GM12878 (cell line): Measurements from ENCODE around the gene RSPH9. TPM values are rescaled to one million over a fixed set of nuclear protein-coding genes. Genes with fewer than 3 reads are reported as not detected.

ENCODE experiments used
- ATAC-seq: fragments of 200-7000 bp; cut with Tn5 transposase; 3 replicates; pipeline ENCODE4 v1.9.1; 2020; ENCODE audit warnings: mild to moderate bottlenecking, moderate library complexity
- BruUV-seq: library from RNA; stranded (reverse); fragments of 400-500 nt; replicated peaks from 2 replicates; lab custom pipeline; 2021; lab: Mats Ljungman, UMichigan
- CTCF ChIA-PET: fragments of 300-600 bp; sonication (Branson Sonifier 250); formaldehyde crosslinking; extraction: SDS; loops from one replicate; lab custom pipeline; 2021; ENCODE audit warnings: inconsistent platforms; lab: Yijun Ruan, JAX
- POLR2A ChIA-PET: fragments of 350-600 bp; formaldehyde crosslinking; extraction: SDS; loops from one replicate; lab custom pipeline; 2021; ENCODE audit warnings: inconsistent platforms; lab: Charles Lee
- RAD21 ChIA-PET: fragments of 300-600 bp; sonication (Branson Sonifier 250); formaldehyde crosslinking; loops from one replicate; lab custom pipeline; 2023; ENCODE audit warnings: antibody characterized with exemption; ENCODE audit not compliant: unreplicated experiment; lab: Charles Lee
- SMC1A ChIA-PET: fragments of 300-600 bp; sonication (Branson Sonifier 250); formaldehyde crosslinking; loops from one replicate; lab custom pipeline; 2023; ENCODE audit not compliant: unreplicated experiment, uncharacterized antibody; lab: Charles Lee
- DNase-seq: peaks from one replicate; pipeline ENCODE4 v3.0.0-alpha.2; 2011; ENCODE audit warnings: low read depth, low spot score
- FAIRE-seq: peaks from 3 replicates; lab custom pipeline; 2011; peaks lifted over from hg19 to GRCh38; lab: Jason Lieb, UNC
- H2AFZ ChIP-seq: 2 replicates; pipeline ENCODE4 v1.6.0; 2011; ENCODE audit warnings: low read depth, low read length, control low read depth; ENCODE audit not compliant: control insufficient read depth
- H3K27ac ChIP-seq: 2 replicates; pipeline ENCODE4 v1.5.1; 2011; ENCODE audit warnings: control low read depth; ENCODE audit not compliant: control insufficient read depth, insufficient read depth
- H3K27me3 ChIP-seq, 2 experiments: replicated peaks in 1 of 2; 2 replicates each; pipeline versions ENCODE4 v1.6.0 to v1.6.1; 2011; ENCODE audit warnings: low read length in 1 of 2; ENCODE audit not compliant: control insufficient read depth in 2 of 2, insufficient read depth in 2 of 2
- H3K36me3 ChIP-seq, 2 experiments: 2 replicates each; pipeline ENCODE4 v1.5.1; 2011; ENCODE audit warnings: low read length in 1 of 2; ENCODE audit not compliant: control insufficient read depth in 2 of 2, insufficient read depth in 2 of 2
- H3K4me1 ChIP-seq: 2 replicates; pipeline ENCODE4 v1.6.1; 2011; ENCODE audit warnings: mild to moderate bottlenecking, low read length, moderate library complexity, mixed read lengths; ENCODE audit not compliant: control insufficient read depth, insufficient read depth
- H3K4me2 ChIP-seq: 2 replicates; pipeline ENCODE4 v1.6.0; 2011; ENCODE audit warnings: control low read depth; ENCODE audit not compliant: control insufficient read depth, insufficient read depth
- H3K4me3 ChIP-seq: fragments of 200-600 bp; sonication (generic); 2 replicates; pipeline ENCODE4 v1.5.1; 2016
- H3K79me2 ChIP-seq: 2 replicates; pipeline ENCODE4 v1.6.0; 2011; ENCODE audit warnings: low read length; ENCODE audit not compliant: control insufficient read depth, insufficient read depth
- H3K9ac ChIP-seq: 2 replicates; pipeline ENCODE4 v1.8.0; 2011; ENCODE audit warnings: low read length, control low read depth, mixed read lengths; ENCODE audit not compliant: control insufficient read depth, insufficient read depth
- H3K9me3 ChIP-seq: replicated peaks from 3 replicates; pipeline ENCODE4 v1.5.1; 2011; ENCODE audit warnings: mild to moderate bottlenecking, low read length; ENCODE audit not compliant: control insufficient read depth, insufficient read depth
- H4K20me1 ChIP-seq: 2 replicates; pipeline ENCODE4 v1.6.0; 2011; ENCODE audit not compliant: control insufficient read depth, insufficient read depth
- ASH2L ChIP-seq: fragments of 300-600, 200-600 bp; sonication (generic); IDR thresholded peaks from 2 replicates; pipeline ENCODE4 v1.6.1; 2017; ENCODE audit warnings: low read depth, mild to moderate bottlenecking, borderline replicate concordance
- ATF7 ChIP-seq: fragments of 450-650 bp; IDR thresholded peaks from 2 replicates; pipeline ENCODE4 v1.6.1; 2016; ENCODE audit warnings: low read depth, mild to moderate bottlenecking
- BCL3 ChIP-seq: IDR thresholded peaks from 2 replicates; pipeline ENCODE4 v1.6.1; 2011; ENCODE audit warnings: borderline replicate concordance, low read depth, mild to moderate bottlenecking, moderate library complexity, low read length; ENCODE audit not compliant: insufficient read depth, poor library complexity, severe bottlenecking
- CBFB ChIP-seq: IDR thresholded peaks from 2 replicates; pipeline ENCODE4 v1.6.1; 2016; ENCODE audit warnings: antibody characterized with exemption, low read depth
- EED ChIP-seq: sonication (generic); IDR thresholded peaks from 2 replicates; pipeline ENCODE4 v1.6.1; 2016; ENCODE audit warnings: antibody characterized with exemption, low read depth
- HDGF ChIP-seq: fragments of 450-650 bp; IDR thresholded peaks from 2 replicates; pipeline ENCODE4 v1.6.1; 2016; ENCODE audit warnings: antibody characterized with exemption
- JUND ChIP-seq: IDR thresholded peaks from 2 replicates; pipeline ENCODE4 v1.6.1; 2012; ENCODE audit warnings: low read depth, mild to moderate bottlenecking, low read length, improper control_type of control experiment, moderate library complexity
- MLLT1 ChIP-seq: fragments of 450-650 bp; IDR thresholded peaks from 2 replicates; pipeline ENCODE4 v1.6.1; 2016; ENCODE audit warnings: mild to moderate bottlenecking
- MTA2 ChIP-seq: fragments of 450-650 bp; IDR thresholded peaks from 2 replicates; pipeline ENCODE4 v1.6.1; 2016; ENCODE audit warnings: low read depth, mild to moderate bottlenecking, moderate library complexity
- NR2C2 ChIP-seq: IDR thresholded peaks from 2 replicates; pipeline ENCODE4 v1.6.1; 2011; ENCODE audit warnings: borderline replicate concordance, low read depth; ENCODE audit not compliant: control insufficient read depth, insufficient read length
- NRF1 ChIP-seq: conservative IDR thresholded peaks from 2 replicates; pipeline ENCODE4 v1.6.1; 2011; ENCODE audit warnings: mild to moderate bottlenecking, low read depth, low read length, improper control_type of control experiment
- RELA ChIP-seq: fragments of 450-650 bp; IDR thresholded peaks from 2 replicates; pipeline ENCODE4 v1.8.0; 2014; ENCODE audit warnings: borderline replicate concordance; ENCODE audit not compliant: partially characterized antibody
- RUNX3 ChIP-seq: IDR thresholded peaks from 2 replicates; pipeline ENCODE4 v1.6.1; 2012; ENCODE audit warnings: low read length, inconsistent platforms
- SMARCA5 ChIP-seq: fragments of 450-650 bp; IDR thresholded peaks from 2 replicates; pipeline ENCODE4 v1.6.1; 2017; ENCODE audit warnings: mild to moderate bottlenecking
- SMC3 ChIP-seq: IDR thresholded peaks from 2 replicates; pipeline ENCODE4 v1.6.1; 2011; ENCODE audit warnings: low read length, improper control_type of control experiment, borderline replicate concordance
- TCF7 ChIP-seq: IDR thresholded peaks from 2 replicates; pipeline ENCODE4 v1.6.1; 2014; ENCODE audit warnings: antibody characterized with exemption, borderline replicate concordance
- ZSCAN29 ChIP-seq: fragments of 450-650 bp; IDR thresholded peaks from 2 replicates; pipeline ENCODE4 v1.6.1; 2017; ENCODE audit warnings: mild to moderate bottlenecking, moderate library complexity
- WGBS: methylation state at CpG from one replicate; pipeline ENCODE4 v1.1.6; 2016; ENCODE audit warnings: low lambda C conversion rate; ENCODE audit not compliant: insufficient replicate concordance, insufficient coverage; ENCODE audit errors: missing lambda C conversion rate; 5-methylcytosine and 5-hydroxymethylcytosine counted together
- in situ Hi-C: fragments of 300-500 bp; cut with MboI; formaldehyde crosslinking; loops from 9 replicates; pipeline ENCODE4 v1.14.3; 2018; ENCODE audit warnings: mixed read lengths
- intact Hi-C: fragments of 100-400 bp; cut with micrococcal nuclease; formaldehyde crosslinking; loops from one replicate; pipeline ENCODE4 v1.14.2; 2022; ENCODE audit not compliant: unreplicated experiment
- polyA plus RNA-seq, 11 experiments: library from polyadenylated mRNA; depleted of rRNA in 4 of 11; unstranded in 6 of 11; stranded (reverse) in 5 of 11; fragments of >200 nt; fragmentation: Nextera tagmentation in 4 of 11; fragmentation: Illumina TruSeq in 1 of 11; extraction: Ambion mirVana in 4 of 11; extraction: Trizol in 1 of 11; gene quantifications; 1 replicate in 1 of 11; 2 replicates in 10 of 11; pipeline versions ENCODE4 v1.2.1 to v1.2.3, GENCODE V29; 2011 to 2016; ENCODE audit warnings: inconsistent platforms in 2 of 11, missing spikeins in 2 of 11, low read depth in 1 of 11
- total RNA-seq, 4 experiments: library from RNA; depleted of rRNA in 3 of 4; stranded (reverse); fragments of >200 nt in 3 of 4; fragmentation: Illumina TruSeq in 1 of 4; extraction: Trizol in 1 of 4; gene quantifications; 2 replicates each; pipeline versions ENCODE4 v1.2.1 to v1.2.3, GENCODE V29; 2013 to 2021
- TF ChIP-seq, protein P1 (sequence below): IDR thresholded peaks from 2 replicates; pipeline ENCODE4 v1.6.1; 2012; ENCODE audit warnings: improper control_type of control experiment, low read depth, low read length; ENCODE audit not compliant: insufficient replicate concordance

Gene RSPH9
- total and polyA plus RNA-seq, 10 of the 15 experiments (the other 5 are each of a cell fraction or from before 2014, with no cell fraction given): 0.26 to 0.63 (median 0.36) TPM; not detected in 6

GRCh38 chr6:43716099-43716498 is 71.3 kb downstream of the RSPH9 start:
- POLR2A ChIA-PET: interaction anchor here (1.4 to 2.2 kb wide), 2 partner anchors 9 to 54 kb away, joined by 4 to 7 read pairs; partner anchors contain the start of gene VEGFA
- RAD21 ChIA-PET: interaction anchor here (1.8 kb wide), 1 partner anchor 9 kb away, joined by 16 read pairs; no protein-coding TSS in a partner anchor
- 90% methylated on average over 9 of the region's 9 CpGs for WGBS
- no TSS peak for BruUV-seq
- no peaks in the 10 kb centered on the region for H3K27me3 ChIP-seq
- in situ Hi-C loops (no loop called here), intact Hi-C loops (no loop called here)
- no peak for DNase-seq
- no peaks in the 10 kb centered on the region for H4K20me1 ChIP-seq
- no peak overlapping the region for H3K9ac ChIP-seq
- no peak overlapping the region for H2AFZ ChIP-seq
- no peak overlapping the region for H3K4me3 ChIP-seq
- H3K4me1 ChIP-seq: peaks cover 28% of the 10 kb centered on the region
- SMC1A ChIA-PET: interaction anchor here (1.3 to 2.1 kb wide), 3 partner anchors 8 to 33 kb away, joined by 3 to 18 read pairs (median 17); no protein-coding TSS in a partner anchor
- no peaks in the 10 kb centered on the region for H3K36me3 ChIP-seq
- H3K4me2 ChIP-seq: no peak overlapping the region; the same call in 1 of the 2 replicates
- no peaks in the 10 kb centered on the region for H3K9me3 ChIP-seq
- CTCF ChIA-PET: interaction anchor here (0.9 to 2.6 kb wide), 6 partner anchors 9 to 363 kb away, joined by 3 to 10 read pairs (median 4); partner anchors contain the start of genes MRPS18A and VEGFA
- ATAC-seq: no peak
- no peak for FAIRE-seq
- no peak overlapping the region for H3K27ac ChIP-seq
- no peaks in the 10 kb centered on the region for H3K79me2 ChIP-seq
- no peak for TF ChIP-seq BCL3
- no peak for TF ChIP-seq NR2C2
- no peak for TF ChIP-seq ATF7
- no peak for TF ChIP-seq CBFB
- TF ChIP-seq, protein P1, sequence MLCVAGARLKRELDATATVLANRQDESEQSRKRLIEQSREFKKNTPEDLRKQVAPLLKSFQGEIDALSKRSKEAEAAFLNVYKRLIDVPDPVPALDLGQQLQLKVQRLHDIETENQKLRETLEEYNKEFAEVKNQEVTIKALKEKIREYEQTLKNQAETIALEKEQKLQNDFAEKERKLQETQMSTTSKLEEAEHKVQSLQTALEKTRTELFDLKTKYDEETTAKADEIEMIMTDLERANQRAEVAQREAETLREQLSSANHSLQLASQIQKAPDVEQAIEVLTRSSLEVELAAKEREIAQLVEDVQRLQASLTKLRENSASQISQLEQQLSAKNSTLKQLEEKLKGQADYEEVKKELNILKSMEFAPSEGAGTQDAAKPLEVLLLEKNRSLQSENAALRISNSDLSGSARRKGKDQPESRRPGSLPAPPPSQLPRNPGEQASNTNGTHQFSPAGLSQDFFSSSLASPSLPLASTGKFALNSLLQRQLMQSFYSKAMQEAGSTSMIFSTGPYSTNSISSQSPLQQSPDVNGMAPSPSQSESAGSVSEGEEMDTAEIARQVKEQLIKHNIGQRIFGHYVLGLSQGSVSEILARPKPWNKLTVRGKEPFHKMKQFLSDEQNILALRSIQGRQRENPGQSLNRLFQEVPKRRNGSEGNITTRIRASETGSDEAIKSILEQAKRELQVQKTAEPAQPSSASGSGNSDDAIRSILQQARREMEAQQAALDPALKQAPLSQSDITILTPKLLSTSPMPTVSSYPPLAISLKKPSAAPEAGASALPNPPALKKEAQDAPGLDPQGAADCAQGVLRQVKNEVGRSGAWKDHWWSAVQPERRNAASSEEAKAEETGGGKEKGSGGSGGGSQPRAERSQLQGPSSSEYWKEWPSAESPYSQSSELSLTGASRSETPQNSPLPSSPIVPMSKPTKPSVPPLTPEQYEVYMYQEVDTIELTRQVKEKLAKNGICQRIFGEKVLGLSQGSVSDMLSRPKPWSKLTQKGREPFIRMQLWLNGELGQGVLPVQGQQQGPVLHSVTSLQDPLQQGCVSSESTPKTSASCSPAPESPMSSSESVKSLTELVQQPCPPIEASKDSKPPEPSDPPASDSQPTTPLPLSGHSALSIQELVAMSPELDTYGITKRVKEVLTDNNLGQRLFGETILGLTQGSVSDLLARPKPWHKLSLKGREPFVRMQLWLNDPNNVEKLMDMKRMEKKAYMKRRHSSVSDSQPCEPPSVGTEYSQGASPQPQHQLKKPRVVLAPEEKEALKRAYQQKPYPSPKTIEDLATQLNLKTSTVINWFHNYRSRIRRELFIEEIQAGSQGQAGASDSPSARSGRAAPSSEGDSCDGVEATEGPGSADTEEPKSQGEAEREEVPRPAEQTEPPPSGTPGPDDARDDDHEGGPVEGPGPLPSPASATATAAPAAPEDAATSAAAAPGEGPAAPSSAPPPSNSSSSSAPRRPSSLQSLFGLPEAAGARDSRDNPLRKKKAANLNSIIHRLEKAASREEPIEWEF: no peak
- no peak for TF ChIP-seq JUND
- TF ChIP-seq RUNX3: no peak
- no peak for TF ChIP-seq EED
- TF ChIP-seq TCF7: no peak
- no peak for TF ChIP-seq SMARCA5
- no peak for TF ChIP-seq ZSCAN29
- TF ChIP-seq MTA2: no peak
- TF ChIP-seq SMC3: no peak
- TF ChIP-seq MLLT1: no peak
- TF ChIP-seq RELA: no peak
- no peak for TF ChIP-seq ASH2L
- TF ChIP-seq NRF1: no peak
- TF ChIP-seq HDGF: no peak
